NCI-H345 treated with DMSO at 0.1 percent for 48 hours (cell line): ENCODE results near the gene OPN1MW3.
"Not testable (repeated sequence)": the region's sequence is repeated elsewhere in the genome, so short reads cannot be mapped to it uniquely, and the experiment has no call there.

Experiments used
- DNase-seq: peaks from one replicate; lab custom pipeline; 2025; ENCODE audit not compliant: unreplicated experiment; lab: John Stamatoyannopoulos, UW

OPN1MW3 gene

GRCh38 chrX:154257282-154257681, at the start of gene OPN1MW3:
Gene OPN1MW3, plus strand, starts transcription at chrX:154257582. Its CDS starts 38 bp downstream, at chrX:154257620.
- DNase-seq, result not testable (repeated sequence)

GRCh38 chrX:154209670-154210418, 47.5 kb upstream of the OPN1MW3 start:
- not testable (repeated sequence) for DNase-seq

DNA sequence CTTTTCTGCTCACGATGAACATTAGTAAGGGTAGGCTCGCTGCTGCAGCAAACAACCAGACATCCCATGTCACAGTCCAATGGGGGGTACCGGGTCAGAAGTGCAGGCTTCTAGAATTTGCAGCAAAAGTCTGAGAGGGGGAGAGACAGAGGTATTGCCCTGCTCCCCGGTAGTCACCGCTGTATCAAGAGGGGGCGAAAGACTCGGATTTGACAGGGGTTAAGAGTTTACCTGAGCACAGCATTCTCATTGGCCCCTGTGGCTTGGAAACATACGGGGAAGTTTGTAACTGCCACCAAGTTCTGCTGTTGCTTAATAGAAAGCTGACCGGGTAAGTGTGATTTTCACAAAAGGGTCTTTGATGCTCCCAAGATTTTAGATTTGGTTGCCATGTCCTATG, 46.3 kb upstream of the OPN1MW3 start:
- not testable (repeated sequence) for DNase-seq

GRCh38 chrX:154211499-154211898, 45.9 kb upstream of the OPN1MW3 start:
- DNase-seq, result not testable (repeated sequence)

- DNase-seq, result not testable (repeated sequence)
Measured at GRCh38 chrX:154219456-154219855, 37.9 kb upstream of the OPN1MW3 start, which contains the start of gene OPN1MW2. Gene OPN1MW2, plus strand, starts transcription at chrX:154219756. Its CDS starts 60 bp downstream, at chrX:154219816.

DNA sequence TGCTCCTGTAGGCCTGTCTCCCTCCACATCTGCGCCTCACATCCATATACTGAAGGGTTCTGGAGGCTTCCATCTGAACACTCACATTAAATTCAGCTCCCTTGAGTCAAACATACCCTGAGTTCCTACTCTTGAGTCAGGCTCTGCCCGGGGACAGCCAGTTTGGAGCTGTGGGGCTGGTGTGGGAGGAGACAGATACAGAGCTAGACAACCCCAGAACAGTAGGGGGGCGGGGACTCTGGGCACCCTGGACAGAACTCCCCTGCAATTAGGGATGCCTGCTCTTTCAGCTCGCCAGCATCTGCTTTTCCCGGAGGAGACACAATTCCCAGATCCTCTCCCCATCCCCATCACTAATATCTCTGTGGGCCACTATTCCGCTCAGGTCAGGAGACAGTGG, 32.1 kb upstream of the OPN1MW3 start:
- DNase-seq, result not testable (repeated sequence)

GRCh38 chrX:154226706-154227105, 30.7 kb upstream of the OPN1MW3 start:
- not testable (repeated sequence) for DNase-seq

DNA sequence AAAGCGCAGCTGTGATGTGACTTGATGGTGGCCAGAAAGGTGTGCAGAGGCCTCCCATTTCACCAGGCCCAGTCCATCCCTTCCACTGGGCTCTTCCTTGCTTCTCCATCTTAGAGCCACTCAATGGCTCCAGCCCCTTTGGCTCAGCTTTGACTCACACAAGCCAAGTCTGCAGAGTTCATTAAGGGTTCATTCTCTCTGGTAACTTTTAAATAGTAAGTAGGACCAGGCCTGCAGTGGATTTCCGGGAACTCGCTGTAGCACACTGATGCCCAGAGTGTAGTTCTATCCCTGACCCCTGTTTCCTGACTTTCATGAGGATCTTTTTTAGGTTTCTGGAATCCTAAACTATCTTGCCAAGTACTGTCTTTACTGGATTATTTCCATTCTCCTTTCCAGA, 25.9 kb upstream of the OPN1MW3 start:
- DNase-seq, result not testable (repeated sequence)

DNA sequence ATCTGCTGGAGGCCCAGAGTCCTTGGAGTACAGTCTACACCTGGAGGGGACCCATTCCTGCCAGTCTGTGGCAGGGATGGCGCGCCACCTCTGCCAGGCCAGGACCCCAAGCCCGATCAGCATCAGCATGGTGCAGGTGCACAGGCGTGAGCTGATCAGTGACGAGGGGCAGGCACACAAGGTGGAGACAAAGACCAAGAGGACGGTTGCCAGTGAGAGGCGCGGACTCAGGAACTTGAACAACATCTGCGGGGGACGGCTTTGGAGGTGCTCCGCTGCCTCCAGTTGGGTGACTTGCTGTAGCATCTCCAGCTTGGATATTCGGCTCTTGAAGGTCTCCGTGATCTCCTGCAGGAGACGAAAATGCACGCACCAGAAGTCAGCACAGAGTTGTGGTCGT, 23.8 kb upstream of the OPN1MW3 start:
- DNase-seq, result not testable (repeated sequence)

- not testable (repeated sequence) for DNase-seq
Measured at GRCh38 chrX:154238939-154239559, 18.3 kb upstream of the OPN1MW3 start.

DNA sequence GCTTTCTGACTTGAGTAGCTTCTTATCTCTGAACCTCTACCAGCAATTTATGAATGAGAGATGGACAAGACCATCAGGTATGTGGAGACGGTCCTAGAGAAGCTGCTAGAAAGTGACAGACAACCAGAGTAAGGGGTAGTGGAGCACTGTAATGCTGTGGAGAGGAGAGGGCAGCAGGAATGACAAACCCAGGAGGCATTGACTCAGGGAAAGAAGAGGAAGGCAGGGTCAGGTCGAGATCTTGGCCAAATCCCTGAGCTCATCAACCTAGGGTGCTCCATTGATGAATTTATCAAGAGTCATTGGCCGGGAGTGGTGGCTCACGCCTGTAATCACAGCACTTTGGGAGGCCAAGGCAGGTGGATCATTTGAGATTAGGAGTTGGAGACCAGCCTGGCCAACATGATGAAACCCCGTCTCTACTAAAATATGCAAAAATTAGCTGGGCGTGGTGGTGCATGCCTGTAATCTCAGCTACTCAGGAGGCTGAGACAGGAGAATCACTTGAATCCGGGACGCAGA, 17.3 kb upstream of the OPN1MW3 start:
- DNase-seq, result not testable (repeated sequence)

- DNase-seq, result not testable (repeated sequence)
Measured at GRCh38 chrX:154247377-154248045, 9.9 kb upstream of the OPN1MW3 start.

- DNase-seq, result not testable (repeated sequence)
Measured at GRCh38 chrX:154248076-154248475, 9.3 kb upstream of the OPN1MW3 start.

DNA sequence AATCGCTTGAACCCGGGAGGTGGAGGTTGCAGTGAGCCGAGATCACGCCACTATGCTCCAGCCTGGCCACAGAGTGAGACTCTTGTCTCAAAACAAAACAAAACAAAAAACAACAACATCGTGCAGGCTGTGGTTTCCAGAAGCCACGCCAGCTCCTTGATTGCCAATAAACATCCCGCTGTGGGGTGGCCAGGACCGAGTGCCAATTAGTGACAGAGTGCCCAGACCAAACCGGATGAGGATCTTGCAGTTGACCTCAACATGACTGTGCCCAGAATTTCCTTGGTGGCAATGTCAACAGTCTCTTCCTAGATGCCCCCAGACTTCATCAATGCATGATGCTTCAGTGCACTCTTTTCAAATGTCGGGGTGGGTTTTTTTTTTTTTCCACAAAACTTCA, 1.3 kb downstream of the OPN1MW3 start:
- not testable (repeated sequence) for DNase-seq

DNA sequence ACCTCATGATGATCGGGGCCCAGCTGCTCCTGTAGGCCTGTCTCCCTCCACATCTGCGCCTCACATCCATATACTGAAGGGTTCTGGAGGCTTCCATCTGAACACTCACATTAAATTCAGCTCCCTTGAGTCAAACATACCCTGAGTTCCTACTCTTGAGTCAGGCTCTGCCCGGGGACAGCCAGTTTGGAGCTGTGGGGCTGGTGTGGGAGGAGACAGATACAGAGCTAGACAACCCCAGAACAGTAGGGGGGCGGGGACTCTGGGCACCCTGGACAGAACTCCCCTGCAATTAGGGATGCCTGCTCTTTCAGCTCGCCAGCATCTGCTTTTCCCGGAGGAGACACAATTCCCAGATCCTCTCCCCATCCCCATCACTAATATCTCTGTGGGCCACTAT, 5.7 kb downstream of the OPN1MW3 start:
- not testable (repeated sequence) for DNase-seq

GRCh38 chrX:154269245-154269644, 11.9 kb downstream of the OPN1MW3 start:
- not testable (repeated sequence) for DNase-seq

DNA sequence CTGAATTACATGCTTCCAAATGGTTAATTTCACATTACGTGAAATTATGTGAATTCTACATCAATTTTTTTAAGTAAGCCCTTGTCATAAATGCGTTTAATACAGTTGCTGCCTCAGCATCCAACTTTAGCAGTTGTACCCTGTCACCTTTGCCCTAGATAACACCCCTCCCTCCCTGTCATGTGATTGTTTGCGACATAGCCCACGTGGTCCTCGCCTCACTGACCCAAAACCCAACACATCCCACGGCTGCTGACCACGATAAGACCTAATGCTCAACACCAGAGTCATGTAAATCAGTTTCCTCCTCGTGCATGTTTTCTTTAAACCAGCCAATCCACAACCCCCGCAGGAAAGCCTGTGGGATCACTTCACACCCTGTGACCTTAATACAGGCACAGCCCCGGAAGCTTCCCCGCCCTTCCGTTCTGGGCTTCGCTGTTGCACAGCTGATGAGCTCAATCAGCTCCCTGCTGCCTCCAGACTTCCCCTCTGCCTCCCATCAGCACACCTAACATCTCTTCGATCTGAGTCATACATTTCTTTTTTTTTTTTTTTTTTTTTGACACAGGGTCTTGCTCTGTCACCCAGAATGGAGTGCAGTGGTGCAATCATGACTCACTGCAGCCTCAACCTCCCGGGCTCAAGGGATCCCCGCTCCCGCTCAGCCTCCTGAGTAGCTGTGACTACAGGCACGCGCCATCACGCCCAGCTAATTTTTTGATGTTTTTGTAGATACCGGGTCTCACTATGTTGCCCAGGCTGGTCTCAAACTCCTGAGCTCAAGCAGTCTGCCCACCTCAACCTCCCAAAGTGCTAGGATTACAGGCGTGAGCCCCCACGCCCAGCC, 27.3 kb downstream of the OPN1MW3 start:
- DNase-seq, result not testable (repeated sequence)

- DNase-seq, result not testable (repeated sequence)
Measured at GRCh38 chrX:154286406-154286805, 29.0 kb downstream of the OPN1MW3 start.

DNA sequence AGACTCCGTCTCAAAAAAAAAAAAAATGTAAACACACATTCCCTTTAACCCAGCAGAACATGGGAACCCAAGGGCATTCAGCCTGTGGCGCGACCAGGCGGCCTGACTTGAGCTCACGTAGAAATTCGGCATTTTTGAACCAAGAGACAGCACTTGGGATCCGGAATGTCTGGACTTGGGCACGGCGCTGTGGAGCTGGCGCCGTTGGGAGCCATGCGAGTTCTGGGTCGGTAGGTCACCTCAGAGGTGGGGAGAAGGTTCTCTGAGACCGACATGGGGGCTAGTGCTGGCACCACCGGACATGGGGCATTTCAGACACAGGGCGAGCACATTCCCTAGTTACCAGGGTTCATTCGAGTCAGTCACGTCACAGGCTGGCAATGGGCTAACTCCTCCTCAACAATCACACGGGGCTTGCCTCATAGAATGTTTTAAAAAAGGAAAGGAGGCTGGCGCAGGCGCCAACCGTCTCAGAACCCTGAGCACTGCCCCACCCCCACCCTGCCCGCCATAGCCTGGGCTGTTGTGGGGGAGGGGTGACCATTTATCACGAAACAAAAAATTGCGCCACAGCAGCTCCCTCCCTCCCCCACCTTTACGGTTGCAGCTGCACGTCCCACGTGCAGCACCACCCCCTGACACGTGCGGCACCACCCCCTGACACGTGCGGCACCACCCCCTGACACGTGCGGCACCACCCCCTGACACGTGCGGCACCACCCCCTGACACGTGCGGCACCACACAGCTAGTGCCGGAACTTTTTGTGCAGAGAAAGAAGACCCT, 37.6 kb downstream of the OPN1MW3 start, which contains the start of gene TEX28:
Gene TEX28, minus strand, starts transcription at position 334 of the 784 bp plus-strand sequence. CDS start 3,007 bp downstream, outside the sequence.
- DNase-seq, result no peak
